HG02798 (cell line): ENCODE measurements around the gene RPGR.

Source experiments
- ATAC-seq: cut with Tn5 transposase; IDR thresholded peaks from one replicate; pipeline ENCODE4 v1.9.1; 2021; ENCODE audit warnings: mild to moderate bottlenecking; ENCODE audit not compliant: unreplicated experiment, poor library complexity

The RPGR gene

GRCh38 chrX:38326086-38326485 lies 1.2 kb downstream of the RPGR start:
- ATAC-seq, result no peak

- no peak for ATAC-seq
These were observed 6.5 kb downstream of the RPGR start for GRCh38 chrX:38320819-38321218.

GRCh38 chrX:38318606-38319005 lies 8.7 kb downstream of the RPGR start:
- no peak for ATAC-seq

- ATAC-seq, result no peak
These were observed 9.1 kb downstream of the RPGR start for GRCh38 chrX:38318196-38318595.

- ATAC-seq, result no peak
These were observed 12.1 kb downstream of the RPGR start for GRCh38 chrX:38315186-38315585.

GRCh38 chrX:38313190-38313589 lies 14.1 kb downstream of the RPGR start:
- no peak for ATAC-seq

- ATAC-seq, result no peak
These were observed 14.9 kb downstream of the RPGR start for GRCh38 chrX:38312436-38312835.

- no peak for ATAC-seq
These were observed 15.6 kb downstream of the RPGR start for GRCh38 chrX:38311743-38312142.

- ATAC-seq, result no peak
These were observed 21.3 kb downstream of the RPGR start for GRCh38 chrX:38305971-38306370.

- ATAC-seq, result no peak
These were observed 23.3 kb downstream of the RPGR start for GRCh38 chrX:38304010-38304409.

GRCh38 chrX:38293741-38294140 lies 33.6 kb downstream of the RPGR start:
- ATAC-seq, result no peak

- no peak for ATAC-seq
These were observed 39.6 kb downstream of the RPGR start for GRCh38 chrX:38287674-38288073.

- ATAC-seq, result no peak
These were observed 41.7 kb downstream of the RPGR start for GRCh38 chrX:38285649-38286048.

GRCh38 chrX:38282049-38282448 lies 45.3 kb downstream of the RPGR start:
- ATAC-seq, result no peak

GRCh38 chrX:38279188-38279587 lies 48.1 kb downstream of the RPGR start:
- no peak for ATAC-seq

GRCh38 chrX:38278682-38279081 lies 48.6 kb downstream of the RPGR start:
- no peak for ATAC-seq

- no peak for ATAC-seq
These were observed 49.5 kb downstream of the RPGR start for GRCh38 chrX:38277802-38278201.

- no peak for ATAC-seq
These were observed 50.2 kb downstream of the RPGR start for GRCh38 chrX:38277136-38277535.

- no peak for ATAC-seq
These were observed 51.2 kb downstream of the RPGR start for GRCh38 chrX:38276089-38276488.

- ATAC-seq, result peak; percentile 39
These were observed 51.7 kb downstream of the RPGR start for GRCh38 chrX:38275615-38276014.

- peak; percentile 52 for ATAC-seq
These were observed 53.9 kb downstream of the RPGR start for GRCh38 chrX:38273453-38273852.

GRCh38 chrX:38271154-38271716 lies 56.1 kb downstream of the RPGR start:
- ATAC-seq, result peak; percentile 71

GRCh38 chrX:38268011-38268410 lies 59.3 kb downstream of the RPGR start:
- ATAC-seq, result no peak
